Measurements from ENCODE around the gene PHYKPL. TPM values are rescaled to one million over a fixed set of nuclear protein-coding genes. Genes with fewer than 3 reads are reported as not detected.

PHYKPL gene
- total RNA-seq, 1 experiment from 2014 or later: 48.8 TPM

- Mint-ChIP-seq H3K9me3 (no peaks in the 10 kb centered on the region), H3K4me3 (no peak overlapping the region), H3K36me3 (ENCODE audit: insufficient read depth in 1 of 3, low read depth in 3 of 3) (no peaks in the 10 kb centered on the region), H3K27me3 (ENCODE audit: low read depth) (peaks cover 32% of the 10 kb centered on the region), H3K4me1 (peaks cover 11% of the 10 kb centered on the region in 2 experiments), H3K27ac (no peak overlapping the region)
- Histone ChIP-seq H2AFZ (ENCODE audit: low read length) (no peak overlapping the region), H3K4me2 (ENCODE audit: insufficient read depth, insufficient read length, low read length) (no peak overlapping the region), H3K18ac (ENCODE audit: insufficient read length, low read depth, low read length) (no peak overlapping the region), H3K4ac (ENCODE audit: low read depth, low read length) (no peak overlapping the region), H3K23me2 (ENCODE audit: insufficient read length, low read depth, low read length, poor library complexity, severe bottlenecking) (peaks cover 3% of the 10 kb centered on the region), H3K27me3 (ENCODE audit: insufficient read depth, low read length) (no peaks in the 10 kb centered on the region; the same call in 1 of the 2 replicates), H2BK5ac (ENCODE audit: insufficient read length, low read length) (no peak overlapping the region), H3K14ac (ENCODE audit: insufficient read depth, low read length) (no peak overlapping the region), H3K27ac (ENCODE audit: insufficient read length, low read depth, low read length) (no peak overlapping the region), H3K4me1 (ENCODE audit: insufficient read depth, low read length) (no peaks in the 10 kb centered on the region), H3K56ac (ENCODE audit: insufficient read length, low read depth, low read length) (no peak overlapping the region), H3K79me2 (ENCODE audit: insufficient read depth, low read length) (no peaks in the 10 kb centered on the region), H4K20me1 (ENCODE audit: control insufficient read depth, insufficient read depth, insufficient read length) (no peaks in the 10 kb centered on the region), H2BK12ac (ENCODE audit: insufficient read length, low read depth, low read length) (no peak overlapping the region), H3T11ph (ENCODE audit: low read length) (no peak overlapping the region), H3K9me3 (ENCODE audit: control insufficient read depth, low read depth, low read length) (no peaks in the 10 kb centered on the region), H2BK20ac (ENCODE audit: low read depth, low read length, poor library complexity, severe bottlenecking) (no peak overlapping the region), H2AK5ac (ENCODE audit: insufficient read length, low read length) (no peak overlapping the region), H2BK15ac (ENCODE audit: low read depth, low read length) (no peak overlapping the region), H3K9ac (ENCODE audit: extremely low read depth, insufficient read length, low read length) (no peak overlapping the region), H3K79me1 (ENCODE audit: insufficient read depth, low read depth, low read length, poor library complexity, severe bottlenecking) (no peaks in the 10 kb centered on the region), H4K91ac (ENCODE audit: insufficient read length, low read depth, low read length) (no peak overlapping the region), H4K8ac (replicated peaks; ENCODE audit: insufficient read length, low read depth, low read length) (no peak overlapping the region), H3K23ac (ENCODE audit: insufficient read length, low read depth, low read length) (no peak overlapping the region), H4K5ac (ENCODE audit: insufficient read length, low read depth, low read length) (no peak overlapping the region), H2BK120ac (ENCODE audit: low read depth, low read length, poor library complexity, severe bottlenecking) (no peak overlapping the region)
- no peak for TF ChIP-seq CTCF (conservative IDR thresholded peaks at IDR 0.05)
- WGBS (ENCODE audit: extremely low coverage, insufficient read length, low lambda C conversion rate): no CpG with 5 or more reads among the region's 9 CpGs
- no peak for DNase-seq
These were observed 70.1 kb downstream of the PHYKPL start for GRCh38 chr5:178162481-178162880.
